ENCODE results near the gene FAM219A. TPM values are rescaled to one million over a fixed set of nuclear protein-coding genes. Genes with fewer than 3 reads are reported as not detected.
"Not testable (repeated sequence)": the region's sequence is repeated elsewhere in the genome, so short reads cannot be mapped to it uniquely, and the experiment has no call there.

The FAM219A gene
- total RNA-seq, 6 donors from 2014 or later = 10.0 to 33.0 (median 15.2) TPM

DNA sequence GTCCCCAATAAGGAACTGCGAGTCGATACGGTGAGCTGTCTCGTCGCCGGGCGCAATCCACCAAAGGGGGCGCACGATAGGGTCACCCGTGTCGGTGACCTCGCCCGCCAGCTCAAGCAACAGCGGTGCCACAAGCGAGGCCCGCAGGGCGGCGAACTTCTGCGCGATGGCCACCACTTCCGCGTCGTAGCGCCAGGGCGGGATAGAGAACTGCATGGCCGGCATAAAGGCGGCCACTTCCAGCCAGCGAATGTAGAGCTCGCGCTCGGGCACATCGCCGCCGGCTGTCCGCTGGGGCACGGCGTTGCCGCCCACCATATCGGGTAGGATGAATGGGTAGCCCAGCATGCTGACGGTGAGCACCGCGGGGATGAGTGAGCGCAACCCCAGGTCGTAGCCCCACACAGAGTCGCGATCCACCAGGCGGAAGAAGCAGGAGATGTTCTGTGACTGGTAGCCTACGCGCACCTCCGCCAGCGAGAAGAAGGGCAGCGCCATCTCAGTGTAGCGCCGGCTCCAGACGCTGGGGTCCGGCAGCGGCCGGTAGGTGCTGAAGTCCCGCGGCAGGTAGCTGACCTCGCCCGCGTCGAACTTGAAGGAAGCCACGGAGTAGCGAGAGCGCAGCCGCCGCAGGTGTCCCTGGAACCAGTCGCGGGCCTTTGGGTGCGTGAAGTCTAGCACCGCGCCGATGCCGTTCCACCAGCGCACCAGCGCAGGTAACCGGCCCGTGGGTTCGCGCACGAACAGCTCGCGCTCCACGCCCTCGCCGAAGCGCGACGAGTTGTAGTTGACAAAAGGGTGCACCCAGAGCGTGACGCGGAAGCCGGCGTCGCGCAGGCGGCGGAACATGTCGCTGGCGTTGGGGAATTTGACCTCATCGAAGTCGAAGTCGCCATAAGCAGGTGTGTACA, 87.1 kb downstream of the FAM219A start:
- H3K27me3 ChIP-seq = no peaks in the 10 kb centered on the region
- H3K4me1 ChIP-seq = peaks cover 3 to 15% (median 11%) of the 10 kb centered on the region in 4 donors
- no peak for ATAC-seq (ENCODE audit: low FRiP score in 2 of 2)
- no peak overlapping the region for H3K27ac ChIP-seq
- H3K36me3 ChIP-seq = peaks cover 0 to 30% (median 11%) of the 10 kb centered on the region in 4 donors
- TF ChIP-seq, protein P1, sequence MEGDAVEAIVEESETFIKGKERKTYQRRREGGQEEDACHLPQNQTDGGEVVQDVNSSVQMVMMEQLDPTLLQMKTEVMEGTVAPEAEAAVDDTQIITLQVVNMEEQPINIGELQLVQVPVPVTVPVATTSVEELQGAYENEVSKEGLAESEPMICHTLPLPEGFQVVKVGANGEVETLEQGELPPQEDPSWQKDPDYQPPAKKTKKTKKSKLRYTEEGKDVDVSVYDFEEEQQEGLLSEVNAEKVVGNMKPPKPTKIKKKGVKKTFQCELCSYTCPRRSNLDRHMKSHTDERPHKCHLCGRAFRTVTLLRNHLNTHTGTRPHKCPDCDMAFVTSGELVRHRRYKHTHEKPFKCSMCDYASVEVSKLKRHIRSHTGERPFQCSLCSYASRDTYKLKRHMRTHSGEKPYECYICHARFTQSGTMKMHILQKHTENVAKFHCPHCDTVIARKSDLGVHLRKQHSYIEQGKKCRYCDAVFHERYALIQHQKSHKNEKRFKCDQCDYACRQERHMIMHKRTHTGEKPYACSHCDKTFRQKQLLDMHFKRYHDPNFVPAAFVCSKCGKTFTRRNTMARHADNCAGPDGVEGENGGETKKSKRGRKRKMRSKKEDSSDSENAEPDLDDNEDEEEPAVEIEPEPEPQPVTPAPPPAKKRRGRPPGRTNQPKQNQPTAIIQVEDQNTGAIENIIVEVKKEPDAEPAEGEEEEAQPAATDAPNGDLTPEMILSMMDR (IDR thresholded peaks at IDR 0.05) = no peak
- TF ChIP-seq POLR2AphosphoS5 (IDR thresholded peaks at IDR 0.05) = no peak
- TF ChIP-seq POLR2A (IDR thresholded peaks at IDR 0.05) = no peak
- no peak for TF ChIP-seq EP300 (IDR thresholded peaks at IDR 0.05)
- no peaks in the 10 kb centered on the region for H3K9me3 ChIP-seq
- 91% methylated on average over 78 to 95 of the region's 105 CpGs for WGBS, 2 donors
- H3K4me3 ChIP-seq = no peak overlapping the region
- peak in 1 of 2 donors; percentile 85 for DNase-seq

DNA sequence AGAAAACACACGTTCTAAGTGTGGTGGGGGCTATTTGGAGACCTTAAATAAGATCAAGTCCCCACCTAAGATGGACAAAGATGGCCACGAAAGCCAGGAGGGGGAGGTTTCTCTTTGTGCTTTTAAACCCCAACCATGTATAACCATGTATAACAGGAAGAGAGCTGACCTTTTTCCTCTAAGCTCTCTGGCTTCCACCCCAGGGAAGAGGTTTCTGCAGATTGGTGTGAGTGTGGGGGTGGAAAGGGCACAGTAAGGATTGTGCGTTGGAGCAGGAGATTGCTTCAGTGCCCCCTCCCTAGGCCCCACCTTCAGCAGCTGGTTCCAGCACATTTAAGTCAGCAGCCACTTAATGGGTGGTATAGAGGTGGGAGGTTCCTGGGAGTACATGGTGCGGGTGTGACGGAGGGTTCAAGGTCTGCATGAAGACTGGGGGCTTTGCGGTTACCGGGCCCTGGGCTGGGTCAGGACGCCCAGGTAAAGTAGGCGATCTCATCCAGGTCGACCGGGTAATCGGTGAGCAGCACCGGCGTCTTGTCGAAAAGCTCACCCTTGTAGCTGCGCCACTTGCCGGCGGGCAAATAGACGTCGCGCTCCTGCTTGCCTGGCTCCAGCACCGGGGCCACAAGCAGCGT, 87.9 kb downstream of the FAM219A start:
- Histone ChIP-seq H3K27ac (no peak overlapping the region), H3K36me3 (peaks cover 0 to 30% (median 11%) of the 10 kb centered on the region in 4 donors), H3K9me3 (no peaks in the 10 kb centered on the region), H3K4me3 (no peak overlapping the region), H3K27me3 (no peaks in the 10 kb centered on the region), H3K4me1 (peaks cover 0 to 7% (median 5%) of the 10 kb centered on the region in 4 donors)
- no peak for TF ChIP-seq POLR2A (IDR thresholded peaks at IDR 0.05)
- TF ChIP-seq, protein P1 (IDR thresholded peaks at IDR 0.05) = no peak
- TF ChIP-seq EP300 (IDR thresholded peaks at IDR 0.05) = no peak
- TF ChIP-seq POLR2AphosphoS5 (IDR thresholded peaks at IDR 0.05) = no peak
- WGBS, 2 donors = 87 to 89% methylated on average over 3 to 23 of the region's 23 CpGs
- ATAC-seq (ENCODE audit: low FRiP score in 2 of 2) = no peak
- no peak for DNase-seq

DNA sequence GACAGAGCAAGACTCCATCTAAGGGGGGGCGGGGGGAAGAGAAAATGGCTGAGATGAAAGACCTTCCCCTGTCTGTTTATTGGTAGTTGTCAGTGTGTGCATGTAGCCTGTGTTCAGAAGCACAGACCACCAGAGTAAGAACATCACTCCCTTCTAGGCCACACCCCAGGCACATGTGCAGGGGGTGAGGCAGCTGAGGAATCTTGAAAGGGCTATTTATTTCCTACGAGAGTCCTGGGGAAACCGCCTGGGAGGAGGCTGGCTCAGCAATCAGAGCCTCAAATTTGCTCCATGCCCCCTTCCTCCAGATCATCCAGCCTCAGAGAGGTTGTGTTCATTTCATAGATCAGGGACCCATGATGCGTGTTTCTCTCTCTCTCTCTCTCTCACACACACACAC, 88.7 kb downstream of the FAM219A start:
- Histone ChIP-seq H3K27ac (no peak overlapping the region), H3K9me3 (no peaks in the 10 kb centered on the region), H3K36me3 (peaks cover 0 to 30% (median 11%) of the 10 kb centered on the region in 4 donors), H3K4me3 (no peak overlapping the region), H3K4me1 (peaks cover 0 to 3% (median 0%) of the 10 kb centered on the region in 4 donors), H3K27me3 (no peaks in the 10 kb centered on the region)
- no peak for ATAC-seq (ENCODE audit: low FRiP score in 2 of 2)
- no peak for DNase-seq
- 77 to 93% methylated on average over 4 of the region's 4 CpGs for WGBS, 2 donors
- TF ChIP-seq POLR2A (IDR thresholded peaks at IDR 0.05) (no peak), EP300 (IDR thresholded peaks at IDR 0.05) (no peak), POLR2AphosphoS5 (IDR thresholded peaks at IDR 0.05) (no peak)
- TF ChIP-seq, protein P1 (IDR thresholded peaks at IDR 0.05) = no peak

DNA sequence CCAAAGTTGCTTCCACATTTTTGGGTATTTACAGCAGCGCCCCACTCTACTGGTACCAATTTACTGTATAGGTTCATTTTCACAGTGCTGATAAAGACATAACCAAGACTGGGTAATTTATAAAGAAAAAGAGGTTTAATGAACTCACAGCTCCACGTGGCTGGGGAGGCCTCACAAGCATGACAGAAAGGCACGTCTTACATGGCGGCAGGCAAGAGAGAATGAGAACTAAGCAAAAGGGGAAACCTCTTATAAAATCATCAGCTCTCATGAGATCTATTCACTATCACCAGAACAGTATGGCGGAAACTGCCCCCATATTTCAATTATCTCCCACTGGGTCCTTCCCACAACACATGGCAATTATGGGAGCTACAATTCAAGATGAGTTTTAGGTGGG, 89.6 kb downstream of the FAM219A start:
- ATAC-seq (ENCODE audit: low FRiP score in 2 of 2); H3K9me3 ChIP-seq; H3K27me3 ChIP-seq; H3K4me1 ChIP-seq; H3K4me3 ChIP-seq; H3K27ac ChIP-seq; DNase-seq: not testable (repeated sequence)
- peaks cover 0 to 30% (median 11%) of the 10 kb centered on the region in 4 donors for H3K36me3 ChIP-seq
- 95 to 96% methylated on average over 5 of the region's 5 CpGs for WGBS, 2 donors

DNA sequence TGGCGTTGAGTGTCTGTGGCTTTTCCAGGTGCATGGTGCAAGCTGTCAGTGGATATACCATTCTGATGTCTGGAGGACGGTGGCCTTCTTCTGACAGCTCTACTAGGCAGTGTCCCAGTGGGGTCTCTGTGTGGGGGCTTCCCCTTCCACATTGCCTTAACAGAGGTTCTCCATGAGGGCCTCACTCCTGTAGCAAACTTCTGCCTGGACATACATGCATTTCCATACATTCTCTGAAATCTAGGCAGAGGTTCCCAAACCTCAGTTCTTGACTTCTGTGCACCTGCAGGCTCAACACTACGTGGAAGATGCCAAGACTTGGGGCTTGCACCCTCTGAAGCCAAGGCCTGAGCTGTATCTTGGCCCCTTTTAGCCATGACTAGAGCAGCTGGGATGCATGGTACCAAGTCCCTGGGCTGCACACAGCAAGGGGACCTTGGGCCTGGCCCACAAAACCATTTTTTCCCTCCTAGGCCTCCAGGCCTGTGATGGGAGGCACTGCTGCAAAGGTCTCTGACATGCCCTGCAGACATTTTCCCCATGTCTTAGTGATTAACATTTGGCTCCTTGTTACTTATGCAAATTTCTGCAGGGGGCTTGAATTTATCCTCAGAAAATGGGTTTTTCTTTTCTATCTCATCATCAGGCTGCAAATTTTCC, 90.5 kb downstream of the FAM219A start:
- not testable (repeated sequence) for DNase-seq; H3K9me3 ChIP-seq; H3K4me1 ChIP-seq; H3K27me3 ChIP-seq; H3K4me3 ChIP-seq; H3K27ac ChIP-seq; ATAC-seq (ENCODE audit: low FRiP score in 2 of 2)
- 71 to 93% methylated on average over 1 to 3 of the region's 3 CpGs for WGBS, 2 donors
- H3K36me3 ChIP-seq = peaks cover 0 to 30% (median 11%) of the 10 kb centered on the region in 4 donors

All from upper lobe of left lung (tissue), 6 donors.